NB4 (cell line): ENCODE results near the gene PRIMPOL.

Source experiments
- MAX ChIP-seq: IDR thresholded peaks from 2 replicates; pipeline ENCODE4 v1.6.1; 2011; ENCODE audit warnings: low read depth, low read length
- POLR2A ChIP-seq: IDR thresholded peaks from 2 replicates; pipeline ENCODE4 v1.6.1; 2011; ENCODE audit warnings: mild to moderate bottlenecking; ENCODE audit not compliant: insufficient read length; ENCODE audit errors: extremely low read depth
- TF ChIP-seq, protein P1 (sequence below): IDR thresholded peaks from one replicate; pipeline ENCODE4 v1.5.1; 2012; ENCODE audit warnings: low read depth, low read length

DNA sequence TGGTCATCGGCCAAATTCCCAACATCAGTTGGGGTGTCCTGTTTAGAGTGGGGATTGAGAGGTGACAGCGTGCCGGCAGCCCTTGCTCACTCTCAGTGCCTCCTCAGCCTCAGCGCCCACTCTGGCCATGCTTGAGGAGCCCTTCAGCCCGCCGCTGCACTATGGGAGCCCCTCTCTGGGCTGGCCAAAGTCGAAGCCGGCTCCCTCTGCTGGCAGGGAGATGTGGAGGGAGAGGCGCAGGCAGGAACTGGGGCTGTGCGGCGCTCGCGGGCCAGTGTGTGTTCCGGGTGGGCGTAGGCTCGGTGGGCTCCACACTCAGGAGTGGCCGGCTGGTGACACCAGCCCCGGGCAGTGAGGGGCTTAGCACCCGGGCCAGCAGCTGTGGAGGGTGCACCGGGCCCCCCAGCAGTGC, 91.4 kb downstream of the PRIMPOL start:
- TF ChIP-seq, protein P1, sequence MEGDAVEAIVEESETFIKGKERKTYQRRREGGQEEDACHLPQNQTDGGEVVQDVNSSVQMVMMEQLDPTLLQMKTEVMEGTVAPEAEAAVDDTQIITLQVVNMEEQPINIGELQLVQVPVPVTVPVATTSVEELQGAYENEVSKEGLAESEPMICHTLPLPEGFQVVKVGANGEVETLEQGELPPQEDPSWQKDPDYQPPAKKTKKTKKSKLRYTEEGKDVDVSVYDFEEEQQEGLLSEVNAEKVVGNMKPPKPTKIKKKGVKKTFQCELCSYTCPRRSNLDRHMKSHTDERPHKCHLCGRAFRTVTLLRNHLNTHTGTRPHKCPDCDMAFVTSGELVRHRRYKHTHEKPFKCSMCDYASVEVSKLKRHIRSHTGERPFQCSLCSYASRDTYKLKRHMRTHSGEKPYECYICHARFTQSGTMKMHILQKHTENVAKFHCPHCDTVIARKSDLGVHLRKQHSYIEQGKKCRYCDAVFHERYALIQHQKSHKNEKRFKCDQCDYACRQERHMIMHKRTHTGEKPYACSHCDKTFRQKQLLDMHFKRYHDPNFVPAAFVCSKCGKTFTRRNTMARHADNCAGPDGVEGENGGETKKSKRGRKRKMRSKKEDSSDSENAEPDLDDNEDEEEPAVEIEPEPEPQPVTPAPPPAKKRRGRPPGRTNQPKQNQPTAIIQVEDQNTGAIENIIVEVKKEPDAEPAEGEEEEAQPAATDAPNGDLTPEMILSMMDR, result no peak
- TF ChIP-seq MAX (no peak), POLR2A (no peak)
